ENCODE results near the gene OLFML1.
"Not testable (repeated sequence)": the region's sequence is repeated elsewhere in the genome, so short reads cannot be mapped to it uniquely, and the experiment has no call there.

OLFML1 gene

DNA sequence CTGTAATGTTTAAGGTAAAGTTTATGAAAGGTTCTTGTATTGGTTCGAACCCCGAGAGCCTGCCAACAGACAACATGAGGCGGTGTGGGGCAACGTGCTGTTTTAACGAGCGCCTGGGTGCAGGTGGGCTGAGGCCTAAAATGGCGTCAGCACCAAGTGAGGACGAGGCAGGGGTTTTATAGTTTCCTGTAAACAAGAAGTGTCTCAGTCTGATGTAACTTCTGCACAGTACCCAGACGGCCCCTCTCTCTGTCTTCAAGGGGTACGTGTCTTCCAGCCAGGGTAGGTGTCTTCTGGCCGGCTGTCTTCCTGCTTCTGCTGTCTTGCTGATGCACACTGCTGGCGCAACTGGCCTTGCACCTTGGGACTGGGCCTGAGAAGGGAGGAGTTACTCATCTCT lies 31.2 kb downstream of the OLFML1 start:
- H3K27ac ChIP-seq (ENCODE audit: low read depth, low read length): no peak overlapping the region
- no peaks in the 10 kb centered on the region for H3K27me3 ChIP-seq (ENCODE audit: low read length)
- H3K9me2 ChIP-seq (replicated peaks; ENCODE audit: insufficient read depth, low read length): no peaks in the 10 kb centered on the region
- no peaks in the 10 kb centered on the region for H3K9me3 ChIP-seq (ENCODE audit: insufficient read depth, low read length)
- H4K20me1 ChIP-seq (ENCODE audit: low read depth, low read length): no peaks in the 10 kb centered on the region
- no peak overlapping the region for H3K9ac ChIP-seq (ENCODE audit: low read length)
- H2AFZ ChIP-seq (ENCODE audit: low read depth, low read length, severe bottlenecking): no peak overlapping the region
- H3F3A ChIP-seq (ENCODE audit: insufficient read depth): peaks cover 11% of the 10 kb centered on the region
- H3K36me3 ChIP-seq (ENCODE audit: low read length): no peaks in the 10 kb centered on the region
- no peaks in the 10 kb centered on the region for H3K79me2 ChIP-seq (ENCODE audit: insufficient read depth, low read length)
- TF ChIP-seq, protein P1, sequence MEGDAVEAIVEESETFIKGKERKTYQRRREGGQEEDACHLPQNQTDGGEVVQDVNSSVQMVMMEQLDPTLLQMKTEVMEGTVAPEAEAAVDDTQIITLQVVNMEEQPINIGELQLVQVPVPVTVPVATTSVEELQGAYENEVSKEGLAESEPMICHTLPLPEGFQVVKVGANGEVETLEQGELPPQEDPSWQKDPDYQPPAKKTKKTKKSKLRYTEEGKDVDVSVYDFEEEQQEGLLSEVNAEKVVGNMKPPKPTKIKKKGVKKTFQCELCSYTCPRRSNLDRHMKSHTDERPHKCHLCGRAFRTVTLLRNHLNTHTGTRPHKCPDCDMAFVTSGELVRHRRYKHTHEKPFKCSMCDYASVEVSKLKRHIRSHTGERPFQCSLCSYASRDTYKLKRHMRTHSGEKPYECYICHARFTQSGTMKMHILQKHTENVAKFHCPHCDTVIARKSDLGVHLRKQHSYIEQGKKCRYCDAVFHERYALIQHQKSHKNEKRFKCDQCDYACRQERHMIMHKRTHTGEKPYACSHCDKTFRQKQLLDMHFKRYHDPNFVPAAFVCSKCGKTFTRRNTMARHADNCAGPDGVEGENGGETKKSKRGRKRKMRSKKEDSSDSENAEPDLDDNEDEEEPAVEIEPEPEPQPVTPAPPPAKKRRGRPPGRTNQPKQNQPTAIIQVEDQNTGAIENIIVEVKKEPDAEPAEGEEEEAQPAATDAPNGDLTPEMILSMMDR (IDR thresholded peaks at IDR 0.05; ENCODE audit: insufficient read depth, low read length, poor library complexity, severe bottlenecking): no peak
- no peak for TF ChIP-seq EZH2phosphoT487 (conservative IDR thresholded peaks at IDR 0.05; ENCODE audit: low read length)
- no peak overlapping the region for H3K4me3 ChIP-seq (ENCODE audit: insufficient read depth, low read length, poor library complexity, severe bottlenecking)
- no peak overlapping the region for H3K4me2 ChIP-seq (ENCODE audit: low read depth, low read length, poor library complexity, severe bottlenecking)

DNA sequence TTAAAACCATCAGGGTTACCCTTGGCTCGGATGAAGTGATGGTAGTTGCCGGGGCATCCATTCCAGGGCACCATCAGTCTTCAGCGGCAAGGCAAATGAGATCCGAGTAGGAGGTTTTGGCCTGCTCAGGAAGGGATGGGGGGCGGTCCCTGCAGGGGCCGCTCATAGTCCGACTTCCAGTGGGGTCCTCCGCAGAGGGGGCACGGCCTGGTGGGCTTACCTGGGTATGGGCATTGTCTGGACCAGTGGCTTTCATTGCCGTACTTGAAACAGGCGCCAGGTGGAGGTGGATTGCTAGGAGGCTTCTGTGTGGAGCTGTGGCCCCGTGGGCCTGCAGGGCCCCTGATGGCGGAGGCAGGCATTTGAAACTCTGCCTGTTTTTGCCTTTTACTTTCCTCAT lies 32.4 kb downstream of the OLFML1 start:
- H3K9me3 ChIP-seq (ENCODE audit: insufficient read depth, low read length); H3K9me2 ChIP-seq (replicated peaks; ENCODE audit: insufficient read depth, low read length); H3K27me3 ChIP-seq (ENCODE audit: low read length); H3K36me3 ChIP-seq (ENCODE audit: low read length); H3K9ac ChIP-seq (ENCODE audit: low read length); H2AFZ ChIP-seq (ENCODE audit: low read depth, low read length, severe bottlenecking); H3K4me2 ChIP-seq (ENCODE audit: low read depth, low read length, poor library complexity, severe bottlenecking); H3K27ac ChIP-seq (ENCODE audit: low read depth, low read length); H3K79me2 ChIP-seq (ENCODE audit: insufficient read depth, low read length); H4K20me1 ChIP-seq (ENCODE audit: low read depth, low read length); H3K4me3 ChIP-seq (ENCODE audit: insufficient read depth, low read length, poor library complexity, severe bottlenecking); H3F3A ChIP-seq (ENCODE audit: insufficient read depth): not testable (repeated sequence)

DNA sequence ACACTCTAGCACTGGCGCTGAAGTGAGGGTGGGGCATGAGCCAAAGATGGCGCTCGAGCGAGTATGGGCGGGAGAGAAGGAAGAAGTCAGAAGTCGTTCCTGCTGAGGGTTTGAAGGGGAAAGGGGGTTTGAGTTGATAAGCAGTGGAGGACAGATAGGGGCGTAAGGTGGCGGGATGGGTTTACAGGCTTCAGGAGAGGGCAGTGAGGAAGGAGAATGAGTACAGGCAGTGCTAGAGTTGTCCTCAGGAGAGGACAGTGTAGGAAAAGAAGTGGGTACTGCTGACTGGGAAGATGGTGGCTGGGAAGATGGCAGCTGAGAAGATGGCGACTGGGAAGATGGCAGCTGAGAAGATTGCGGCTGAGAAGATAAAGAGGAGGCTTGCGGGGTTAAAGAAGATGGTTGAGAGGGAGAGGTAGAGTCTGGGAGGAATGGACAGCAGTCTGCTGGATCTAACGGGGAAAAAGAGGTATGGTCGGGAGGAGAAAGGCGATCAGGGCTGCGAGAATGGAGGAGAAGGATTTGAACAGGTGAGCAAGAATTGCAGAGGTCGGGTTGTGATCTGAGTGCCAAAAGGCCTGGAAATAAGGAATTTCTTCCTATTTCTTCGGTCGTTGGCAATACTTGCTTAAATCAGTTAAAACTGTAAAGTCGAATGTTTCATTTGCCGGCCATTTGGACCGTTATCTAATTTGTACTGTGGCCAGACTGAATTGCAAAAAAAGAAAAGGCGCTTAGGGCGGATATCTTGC lies 33.7 kb downstream of the OLFML1 start:
- no peak overlapping the region for H3K9ac ChIP-seq (ENCODE audit: low read length)
- H3F3A ChIP-seq (ENCODE audit: insufficient read depth): no peaks in the 10 kb centered on the region; the same call in 1 of the 2 replicates
- no peaks in the 10 kb centered on the region for H3K27me3 ChIP-seq (ENCODE audit: low read length)
- no peak overlapping the region for H2AFZ ChIP-seq (ENCODE audit: low read depth, low read length, severe bottlenecking)
- H3K9me3 ChIP-seq (ENCODE audit: insufficient read depth, low read length): no peaks in the 10 kb centered on the region
- no peaks in the 10 kb centered on the region for H4K20me1 ChIP-seq (ENCODE audit: low read depth, low read length)
- H3K27ac ChIP-seq (ENCODE audit: low read depth, low read length): no peak overlapping the region
- no peaks in the 10 kb centered on the region for H3K36me3 ChIP-seq (ENCODE audit: low read length)
- TF ChIP-seq, protein P1 (IDR thresholded peaks at IDR 0.05; ENCODE audit: insufficient read depth, low read length, poor library complexity, severe bottlenecking): no peak
- TF ChIP-seq EZH2phosphoT487 (conservative IDR thresholded peaks at IDR 0.05; ENCODE audit: low read length): no peak
- H3K4me3 ChIP-seq (ENCODE audit: insufficient read depth, low read length, poor library complexity, severe bottlenecking): no peak overlapping the region
- H3K9me2 ChIP-seq (replicated peaks; ENCODE audit: insufficient read depth, low read length): no peaks in the 10 kb centered on the region
- no peak overlapping the region for H3K4me2 ChIP-seq (ENCODE audit: low read depth, low read length, poor library complexity, severe bottlenecking)
- H3K79me2 ChIP-seq (ENCODE audit: insufficient read depth, low read length): no peaks in the 10 kb centered on the region
